Cardiac fibroblast (primary cell): ENCODE results near the gene ZBTB9.

Source experiments
- DNase-seq, 2 donors: peaks; one replicate each; pipeline versions ENCODE4 v3.0.0 to v3.0.0-alpha.2; 2010; ENCODE audit warnings: low read depth in 2 of 2
- H3K4me3 ChIP-seq, 2 donors: replicated peaks in 1 of 2; 1 replicate in 1 of 2; 2 replicates in 1 of 2; pipeline ENCODE4 v1.5.1; 2011; ENCODE audit warnings: low read depth in 2 of 2, low read length in 2 of 2, mild to moderate bottlenecking in 2 of 2, moderate library complexity in 1 of 2
- TF ChIP-seq, protein P1 (sequence below): IDR thresholded peaks from one replicate; pipeline ENCODE4 v1.5.1; 2011; ENCODE audit warnings: low read depth, mild to moderate bottlenecking, low read length, inconsistent platforms

ZBTB9 gene

DNA sequence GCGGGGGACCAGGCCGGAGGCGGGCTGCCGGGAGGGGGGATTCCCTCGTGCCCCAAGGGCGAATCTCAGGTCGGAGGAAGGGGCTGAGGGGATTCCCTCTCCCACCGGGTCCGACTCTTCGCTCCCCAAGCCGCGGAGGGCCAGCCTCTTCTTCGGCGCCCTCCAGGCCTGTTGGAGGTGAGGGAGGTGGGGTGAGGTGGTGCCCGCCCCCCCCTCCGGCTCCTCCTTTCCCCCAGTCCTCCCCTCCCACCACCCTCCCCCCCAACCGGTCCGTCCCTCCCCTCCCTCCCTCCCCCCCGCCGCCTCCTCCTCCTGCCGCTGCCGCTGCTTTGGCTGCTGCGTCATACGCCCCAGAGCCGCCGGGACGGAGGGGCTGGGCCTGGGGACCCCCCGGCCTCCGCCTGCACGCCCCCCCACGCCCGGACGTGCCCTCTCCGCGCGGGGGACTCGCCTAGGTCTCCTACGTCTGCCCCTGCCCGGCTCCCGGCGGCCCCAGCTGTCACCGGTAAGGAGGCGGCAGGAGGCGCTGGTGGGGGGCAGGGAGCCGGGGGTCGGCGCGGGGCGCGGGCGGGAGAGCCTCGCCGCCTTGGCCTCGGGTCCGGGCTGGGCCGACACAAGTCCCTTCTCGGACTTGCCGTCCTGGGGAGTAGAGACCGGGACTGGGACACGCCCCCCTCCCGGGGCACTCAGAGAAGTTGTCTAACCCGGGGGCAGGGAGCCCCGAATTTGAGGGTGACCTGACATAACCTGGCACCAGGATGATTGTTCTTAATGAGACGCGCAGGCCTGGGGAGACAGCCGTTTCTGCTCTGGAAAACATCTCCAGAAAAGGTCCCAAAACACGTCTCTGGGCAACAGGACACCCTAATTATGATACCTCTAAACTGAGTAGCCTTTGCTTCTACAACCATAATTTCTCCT is 43.4 kb upstream of the ZBTB9 start, which contains the start of gene PHF1:
Gene PHF1, plus strand, starts transcription at position 304 of the 921 bp plus-strand sequence. CDS start 1,250 bp downstream, outside the sequence.
- TF ChIP-seq, protein P1, sequence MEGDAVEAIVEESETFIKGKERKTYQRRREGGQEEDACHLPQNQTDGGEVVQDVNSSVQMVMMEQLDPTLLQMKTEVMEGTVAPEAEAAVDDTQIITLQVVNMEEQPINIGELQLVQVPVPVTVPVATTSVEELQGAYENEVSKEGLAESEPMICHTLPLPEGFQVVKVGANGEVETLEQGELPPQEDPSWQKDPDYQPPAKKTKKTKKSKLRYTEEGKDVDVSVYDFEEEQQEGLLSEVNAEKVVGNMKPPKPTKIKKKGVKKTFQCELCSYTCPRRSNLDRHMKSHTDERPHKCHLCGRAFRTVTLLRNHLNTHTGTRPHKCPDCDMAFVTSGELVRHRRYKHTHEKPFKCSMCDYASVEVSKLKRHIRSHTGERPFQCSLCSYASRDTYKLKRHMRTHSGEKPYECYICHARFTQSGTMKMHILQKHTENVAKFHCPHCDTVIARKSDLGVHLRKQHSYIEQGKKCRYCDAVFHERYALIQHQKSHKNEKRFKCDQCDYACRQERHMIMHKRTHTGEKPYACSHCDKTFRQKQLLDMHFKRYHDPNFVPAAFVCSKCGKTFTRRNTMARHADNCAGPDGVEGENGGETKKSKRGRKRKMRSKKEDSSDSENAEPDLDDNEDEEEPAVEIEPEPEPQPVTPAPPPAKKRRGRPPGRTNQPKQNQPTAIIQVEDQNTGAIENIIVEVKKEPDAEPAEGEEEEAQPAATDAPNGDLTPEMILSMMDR: no peak
- DNase-seq: peak; percentile 88 to 91
- peak within 1 kb of the TSS; percentile 71 to 72 for H3K4me3 ChIP-seq

DNA sequence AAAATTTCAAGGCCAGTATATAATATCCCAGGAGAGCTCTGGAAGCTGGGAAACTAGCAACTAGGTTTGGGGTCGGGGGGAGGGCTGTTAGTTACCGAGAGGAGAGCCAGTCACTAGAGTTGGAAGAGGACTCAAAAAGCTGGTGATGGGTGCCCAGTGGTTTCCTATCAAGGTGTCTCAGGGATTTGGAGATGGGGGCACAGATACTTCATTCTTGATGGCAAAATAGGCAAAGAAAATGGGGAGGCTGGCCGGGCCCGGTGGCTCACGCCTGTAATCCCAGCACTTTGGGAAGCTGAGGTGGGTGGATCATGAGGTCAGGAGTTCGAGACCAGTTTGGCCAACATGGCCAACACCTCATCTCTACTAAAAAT is 42.8 kb upstream of the ZBTB9 start:
- no peak for DNase-seq
- TF ChIP-seq, protein P1: no peak
- H3K4me3 ChIP-seq: peak overlapping the region; percentile 71 to 72

- peak overlapping the region in 1 of 2 donors; percentile 72 for H3K4me3 ChIP-seq
- TF ChIP-seq, protein P1: no peak
- no peak for DNase-seq
These were observed 42.0 kb upstream of the ZBTB9 start for GRCh38 chr6:33412140-33413009.

- DNase-seq: no peak
- TF ChIP-seq, protein P1: no peak
- H3K4me3 ChIP-seq: no peak overlapping the region
These were observed 40.9 kb upstream of the ZBTB9 start for GRCh38 chr6:33413241-33414120.

- peak in 1 of 2 donors; percentile 19 for DNase-seq
- TF ChIP-seq, protein P1: peak; percentile 56
These were observed 39.6 kb upstream of the ZBTB9 start for GRCh38 chr6:33414592-33415271.

GRCh38 chr6:33415831-33416230 is 38.5 kb upstream of the ZBTB9 start:
- DNase-seq: no peak
- TF ChIP-seq, protein P1: no peak
- peak overlapping the region; percentile 3 to 81 for H3K4me3 ChIP-seq

More at GRCh38 chr6:33414592-33415271, 39.6 kb upstream of the ZBTB9 start:
- no peak overlapping the region for H3K4me3 ChIP-seq
